SK-N-SH (cell line): ENCODE results near the gene VPS9D1. TPM values are rescaled to one million over a fixed set of nuclear protein-coding genes. Genes with fewer than 3 reads are reported as not detected.

ENCODE experiments used
- CTCF ChIA-PET: fragments of 300-600, 350-600 bp; formaldehyde crosslinking; extraction: SDS; loops from one replicate; lab custom pipeline; 2021; lab: Yijun Ruan, JAX
- POLR2A ChIA-PET: fragments of 350-600 bp; sonication (Branson Sonifier 250); formaldehyde crosslinking; extraction: SDS; loops from one replicate; lab custom pipeline; 2020; ENCODE audit warnings: antibody characterized with exemption, inconsistent platforms; lab: Yijun Ruan, JAX
- DNase-seq: peaks from one replicate; pipeline ENCODE4 v3.0.0; 2012
- H2AFZ ChIP-seq: fragments of 200-600 bp; sonication (generic); 2 replicates; pipeline ENCODE4 v1.8.1; 2016; ENCODE audit warnings: antibody characterized with exemption, mild to moderate bottlenecking, low read depth
- H3F3A ChIP-seq: fragments of 200-600 bp; sonication (generic); replicated peaks from 2 replicates; pipeline ENCODE3; 2016; ENCODE audit warnings: antibody characterized with exemption, mild to moderate bottlenecking; ENCODE audit not compliant: insufficient read depth
- H3K27ac ChIP-seq, 2 experiments: fragments of 200-500 bp in 1 of 2; fragments of 200-600 bp in 1 of 2; sonication (Bioruptor generic) in 1 of 2; sonication (generic), shearing (Covaris generic) in 1 of 2; 2 replicates each; pipeline versions ENCODE4 v1.5.1 to v1.6.1; 2014 to 2016; ENCODE audit warnings: low read depth in 2 of 2, inconsistent platforms in 1 of 2, low read length in 1 of 2, mild to moderate bottlenecking in 1 of 2, mixed read lengths in 1 of 2
- H3K27me3 ChIP-seq: fragments of 200-600 bp; sonication (generic), shearing (Covaris generic); 2 replicates; pipeline ENCODE4 v1.6.1; 2016; ENCODE audit warnings: mixed run types; ENCODE audit not compliant: insufficient read depth
- H3K36me3 ChIP-seq, 2 experiments: fragments of 200-500 bp in 1 of 2; fragments of 200-600 bp in 1 of 2; sonication (Bioruptor generic) in 1 of 2; sonication (generic) in 1 of 2; replicated peaks in 1 of 2; 2 replicates each; pipeline versions ENCODE3 to v1.5.1; 2014 to 2016; ENCODE audit warnings: low read length in 1 of 2, mild to moderate bottlenecking in 1 of 2; ENCODE audit not compliant: insufficient read depth in 2 of 2, control insufficient read depth in 1 of 2
- H3K4me1 ChIP-seq, 2 experiments: fragments of 200-500 bp in 1 of 2; fragments of 200-600 bp in 1 of 2; sonication (Bioruptor generic) in 1 of 2; sonication (generic), shearing (Covaris generic) in 1 of 2; 2 replicates each; pipeline versions ENCODE4 v1.5.1 to v1.6.1; 2014 to 2016; ENCODE audit warnings: low read depth in 1 of 2, low read length in 1 of 2, mixed run types in 1 of 2; ENCODE audit not compliant: insufficient read depth in 2 of 2, control insufficient read depth in 1 of 2
- H3K4me2 ChIP-seq: fragments of 200-600 bp; sonication (generic), shearing (Covaris generic); 2 replicates; pipeline ENCODE4 v1.6.1; 2017; ENCODE audit warnings: mixed run types
- H3K4me3 ChIP-seq, 2 experiments: fragments of 200-500 bp in 1 of 2; fragments of 200-600 bp in 1 of 2; sonication (Bioruptor generic) in 1 of 2; sonication (generic), shearing (Covaris generic) in 1 of 2; 2 replicates each; pipeline versions ENCODE4 v1.5.1 to v1.8.1; 2014 to 2016; ENCODE audit warnings: low read depth in 2 of 2, inconsistent platforms in 1 of 2, low read length in 1 of 2, mild to moderate bottlenecking in 1 of 2, mixed read lengths in 1 of 2, moderate library complexity in 1 of 2
- H3K79me2 ChIP-seq: fragments of 200-600 bp; sonication (generic); 2 replicates; pipeline ENCODE4 v1.8.1; 2017; ENCODE audit warnings: mild to moderate bottlenecking; ENCODE audit not compliant: insufficient read depth
- H3K9ac ChIP-seq: fragments of 200-600 bp; sonication (generic); 2 replicates; pipeline ENCODE4 v1.6.1; 2017; ENCODE audit warnings: mixed run types
- H3K9me2 ChIP-seq: fragments of 200-600 bp; sonication (generic); 2 replicates; pipeline ENCODE4 v1.6.1; 2017; ENCODE audit warnings: mixed run types
- H3K9me3 ChIP-seq: fragments of 200-600 bp; sonication (generic); 2 replicates; pipeline ENCODE4 v1.6.1; 2017; ENCODE audit warnings: mixed run types, mild to moderate bottlenecking, moderate library complexity
- H4K20me1 ChIP-seq: fragments of 200-600 bp; sonication (generic); 2 replicates; pipeline ENCODE4 v1.6.1; 2017; ENCODE audit warnings: mild to moderate bottlenecking, mixed run types; ENCODE audit not compliant: insufficient read depth
- CHD2 ChIP-seq: fragments of 150-350 bp; IDR thresholded peaks from 2 replicates; pipeline ENCODE4 v1.6.1; 2018; ENCODE audit warnings: low read length; ENCODE audit not compliant: partially characterized antibody
- CTCF ChIP-seq: fragments of 200-600 bp; sonication (generic); IDR thresholded peaks from 2 replicates; pipeline ENCODE4 v1.6.1; 2017; ENCODE audit warnings: antibody characterized with exemption, mild to moderate bottlenecking, moderate library complexity
- ELF1 ChIP-seq: IDR thresholded peaks from 2 replicates; pipeline ENCODE4 v1.4.0; 2012
- FOSL2 ChIP-seq: IDR thresholded peaks from 2 replicates; pipeline ENCODE4 v1.4.0; 2012; ENCODE audit warnings: low read depth, mild to moderate bottlenecking, moderate library complexity, borderline replicate concordance
- FOXM1 ChIP-seq: IDR thresholded peaks from 2 replicates; pipeline ENCODE4 v1.4.0; 2012; ENCODE audit warnings: low read depth, mild to moderate bottlenecking
- MAX ChIP-seq: IDR thresholded peaks from 2 replicates; pipeline ENCODE4 v1.4.0; 2012; ENCODE audit warnings: low read depth
- NFIC ChIP-seq: IDR thresholded peaks from 2 replicates; pipeline ENCODE4 v1.4.0; 2012; ENCODE audit warnings: borderline replicate concordance
- POLR2AphosphoS5 ChIP-seq: IDR thresholded peaks from 2 replicates; pipeline ENCODE4 v1.6.1; 2012; ENCODE audit warnings: low read depth, low read length
- RCOR1 ChIP-seq: fragments of 150-350 bp; IDR thresholded peaks from 2 replicates; pipeline ENCODE4 v1.6.1; 2017; ENCODE audit warnings: antibody characterized with exemption, low read length
- REST ChIP-seq: IDR thresholded peaks from 2 replicates; pipeline ENCODE4 v1.6.1; 2012; ENCODE audit warnings: mild to moderate bottlenecking, low read depth, low read length, moderate library complexity
- RFX5 ChIP-seq: IDR thresholded peaks from 2 replicates; pipeline ENCODE4 v1.6.1; 2012; ENCODE audit warnings: mild to moderate bottlenecking, improper control_type of control experiment, low read length
- RXRA ChIP-seq: IDR thresholded peaks from 2 replicates; pipeline ENCODE4 v1.4.0; 2012; ENCODE audit warnings: low read depth, mild to moderate bottlenecking, borderline replicate concordance
- TCF12 ChIP-seq: IDR thresholded peaks from 2 replicates; pipeline ENCODE4 v1.4.0; 2012
- TEAD4 ChIP-seq: IDR thresholded peaks from 2 replicates; pipeline ENCODE4 v1.4.0; 2012; ENCODE audit warnings: mild to moderate bottlenecking, borderline replicate concordance; ENCODE audit not compliant: insufficient read depth
- YY1 ChIP-seq: IDR thresholded peaks from 2 replicates; pipeline ENCODE4 v1.4.0; 2012; ENCODE audit warnings: low read depth, mild to moderate bottlenecking
- ZBTB33 ChIP-seq: IDR thresholded peaks from 2 replicates; pipeline ENCODE4 v1.4.0; 2012; ENCODE audit warnings: low read depth, borderline replicate concordance
- WGBS: methylation state at CpG from one replicate; pipeline ENCODE4 v1.1.6; 2017; ENCODE audit warnings: low lambda C conversion rate; 5-methylcytosine and 5-hydroxymethylcytosine counted together
- polyA plus RNA-seq, 3 experiments: library from polyadenylated mRNA; depleted of rRNA; stranded (reverse); fragments of >200 nt; gene quantifications; 2 replicates each; pipeline ENCODE4 v1.2.3, GENCODE V29; 2012

Gene VPS9D1
- polyA plus RNA-seq, 1 of the 3 experiments (the other 2 are of a cell fraction) = 10.1 TPM

- H3K4me3 ChIP-seq = no peak overlapping the region
- ChIA-PET POLR2A (no interaction called here), CTCF (interaction anchor here (0.6 kb wide), 1 partner anchor 28 kb away, joined by 3 read pairs; no protein-coding TSS in a partner anchor)
- peaks cover 13% of the 10 kb centered on the region for H4K20me1 ChIP-seq
- H3K9me3 ChIP-seq = no peaks in the 10 kb centered on the region
- H3K9ac ChIP-seq = no peak overlapping the region
- no peak overlapping the region for H2AFZ ChIP-seq
- DNase-seq = no peak
- no peak overlapping the region for H3K27ac ChIP-seq
- H3F3A ChIP-seq = no peaks in the 10 kb centered on the region
- no peaks in the 10 kb centered on the region for H3K27me3 ChIP-seq
- no peaks in the 10 kb centered on the region for H3K9me2 ChIP-seq
- H3K4me1 ChIP-seq = no peaks in the 10 kb centered on the region; a peak in 1 of 4 replicates
- 89% methylated on average over 14 of the region's 18 CpGs for WGBS
- no peak overlapping the region for H3K4me2 ChIP-seq
- no peak for TF ChIP-seq TEAD4
- no peak for TF ChIP-seq ELF1
- TF ChIP-seq YY1 = no peak
- no peak for TF ChIP-seq CHD2
- TF ChIP-seq NFIC = no peak
- TF ChIP-seq RFX5 = no peak
- no peak for TF ChIP-seq RXRA
- TF ChIP-seq REST = no peak
- no peak for TF ChIP-seq TCF12
- TF ChIP-seq POLR2AphosphoS5 = no peak
- TF ChIP-seq FOSL2 = no peak
- TF ChIP-seq RCOR1 = no peak
- TF ChIP-seq CTCF = no peak
- TF ChIP-seq MAX = no peak
- TF ChIP-seq FOXM1 = no peak
- TF ChIP-seq ZBTB33 = no peak
- peaks cover 34 to 48% of the 10 kb centered on the region in 2 experiments for H3K36me3 ChIP-seq
- H3K79me2 ChIP-seq = peaks cover 36% of the 10 kb centered on the region
These were observed 8.6 kb upstream of the VPS9D1 start for GRCh38 chr16:89729293-89729692.
